ENCODE data around the gene TMEM52. TPM values are rescaled to one million over a fixed set of nuclear protein-coding genes. Genes with fewer than 3 reads are reported as not detected.

The TMEM52 gene
- total and polyA plus RNA-seq, 2 of the 8 experiments (the other 6 are each of a cell fraction or from before 2014, with no cell fraction given): 14.6 to 30.2 TPM

- no peak overlapping the region for H3K4ac ChIP-seq (replicated peaks; ENCODE audit: insufficient read length, low read depth, low read length)
- H3K23me2 ChIP-seq (ENCODE audit: low read depth, low read length): no peaks in the 10 kb centered on the region; the same call in 1 of the 2 replicates
- no peak overlapping the region for H2AFZ ChIP-seq (ENCODE audit: low read length)
- H3K27me3 ChIP-seq (replicated peaks in 1 of 4; ENCODE audit: control insufficient read depth in 3 of 4, extremely low read depth in 1 of 4, insufficient read depth in 3 of 4, low read length in 3 of 4): no peaks in the 10 kb centered on the region; a peak in 1 of 7 replicates
- no peak overlapping the region for H4K91ac ChIP-seq (replicated peaks; ENCODE audit: insufficient read length, low read length)
- WGBS, 2 experiments (ENCODE audit: extremely low coverage in 1 of 2, insufficient coverage in 1 of 2, insufficient read length in 1 of 2, insufficient replicate concordance in 2 of 2, low coverage in 1 of 2, low lambda C conversion rate in 2 of 2, missing lambda C conversion rate in 1 of 2): 95% methylated on average over 36 of the region's 38 CpGs; no CpG with 5 or more reads in 1 of the 2 experiments
- H2AK5ac ChIP-seq (ENCODE audit: low read depth, low read length): peak overlapping the region; percentile 82; the same call in 1 of the 2 replicates
- ChIA-PET POLR2A (ENCODE audit: partially characterized antibody) (interaction anchor here (1.1 to 1.3 kb wide), 2 partner anchors 21 to 83 kb away, joined by 3 read pairs; no protein-coding TSS in a partner anchor), CTCF (ENCODE audit: partially characterized antibody) (interaction anchor here (0.6 to 15.6 kb wide), 9 partner anchors 12 to 176 kb away, joined by 3 to 249 read pairs (median 4); no protein-coding TSS in a partner anchor)
- H4K5ac ChIP-seq (ENCODE audit: insufficient read length, low read depth, low read length): no peak overlapping the region
- no peak for DNase-seq (ENCODE audit: low read depth in 1 of 2, low spot score in 2 of 2)
- H4K20me1 ChIP-seq (replicated peaks in 1 of 2; ENCODE audit: control insufficient read depth in 1 of 2, insufficient read depth in 2 of 2, low read length in 2 of 2): peaks cover 0 to 1% of the 10 kb centered on the region in 2 experiments
- H3K36me3 ChIP-seq (ENCODE audit: control insufficient read depth in 2 of 4, insufficient read depth in 4 of 4, low read length in 3 of 4): no peaks in the 10 kb centered on the region
- H3K79me2 ChIP-seq (ENCODE audit: control insufficient read depth in 1 of 2, insufficient read depth in 2 of 2, low read length in 2 of 2): no peaks in the 10 kb centered on the region
- H3K9ac ChIP-seq (replicated peaks in 1 of 4; ENCODE audit: extremely low read depth in 1 of 4, low read depth in 3 of 4, low read length in 3 of 4): no peak overlapping the region
- peaks cover 0 to 12% (median 10%) of the 10 kb centered on the region in 4 experiments; a peak in 6 of 7 replicates for H3K4me1 ChIP-seq (replicated peaks in 1 of 4; ENCODE audit: control insufficient read depth in 3 of 4, insufficient read depth in 4 of 4, low read length in 3 of 4)
- H3K14ac ChIP-seq (ENCODE audit: insufficient read length): no peak overlapping the region
- H3K79me1 ChIP-seq (ENCODE audit: low read depth, low read length): no peaks in the 10 kb centered on the region
- no peak overlapping the region for H3K4me3 ChIP-seq (ENCODE audit: extremely low read depth in 1 of 4, insufficient read depth in 2 of 4, low read depth in 3 of 4, low read length in 4 of 4)
- H3K23ac ChIP-seq (ENCODE audit: insufficient read length): no peak overlapping the region
- H4K8ac ChIP-seq (ENCODE audit: extremely low read depth, insufficient read depth, low read length): peak overlapping the region; percentile 20; the same call in 1 of the 2 replicates
- H3K4me2 ChIP-seq (ENCODE audit: insufficient read depth in 1 of 2, low read depth in 2 of 2, low read length in 2 of 2): no peak overlapping the region
- no peak for FAIRE-seq
- no peak overlapping the region for H3K56ac ChIP-seq (replicated peaks; ENCODE audit: insufficient read length, low read depth, low read length)
- H2BK120ac ChIP-seq (replicated peaks; ENCODE audit: low read depth, low read length): no peak overlapping the region
- H3K18ac ChIP-seq (ENCODE audit: extremely low read depth, low read length): no peak overlapping the region
- no peak overlapping the region for H2BK20ac ChIP-seq (ENCODE audit: low read length)
- no peak overlapping the region for H3K27ac ChIP-seq (ENCODE audit: low read depth, low read length)
- H3K9me3 ChIP-seq (ENCODE audit: insufficient read depth in 2 of 2, low read depth in 1 of 2, low read length in 1 of 2): peaks cover 0 to 5% of the 10 kb centered on the region in 2 experiments; a peak in 1 of 4 replicates
- no peak overlapping the region for H2BK12ac ChIP-seq (ENCODE audit: low read depth, low read length)
- no peak overlapping the region for H2BK5ac ChIP-seq (ENCODE audit: low read depth, low read length)
- no peak overlapping the region for H2BK15ac ChIP-seq (ENCODE audit: low read length)
- TF ChIP-seq TBP (IDR thresholded peaks at IDR 0.05; ENCODE audit: low read depth, low read length) (no peak), E2F6 (IDR thresholded peaks at IDR 0.05) (no peak), FOSL1 (IDR thresholded peaks at IDR 0.05; ENCODE audit: insufficient read depth, low read depth, low read length) (no peak), TAF1 (IDR thresholded peaks at IDR 0.05; ENCODE audit: low read depth, low read length) (no peak), TEAD4 (IDR thresholded peaks at IDR 0.05; ENCODE audit: low read depth, low read length) (no peak), SRF (IDR thresholded peaks at IDR 0.05; ENCODE audit: low read depth, low read length) (no peak), KDM1A (IDR thresholded peaks at IDR 0.05; ENCODE audit: borderline replicate concordance, low read length) (no peak), KDM4A (IDR thresholded peaks at IDR 0.05; ENCODE audit: low read depth, low read length, severe bottlenecking) (no peak), POU5F1 (IDR thresholded peaks at IDR 0.05; ENCODE audit: low read depth, low read length) (no peak), MAX (IDR thresholded peaks at IDR 0.05) (no peak)
Observed at GRCh38 chr1:1956586-1957532, 37.8 kb upstream of the TMEM52 start.

Data from H1 (cell line).